ENCODE measurements around the gene BOLA1.

Gene BOLA1

GRCh38 chr1:149945206-149945605 lies 45.8 kb downstream of the BOLA1 start:
- TF ChIP-seq ZNF70 (CRISPR knock-in tag; IDR thresholded peaks at IDR 0.05) (no peak), ZFP3 (CRISPR knock-in tag; IDR thresholded peaks at IDR 0.05) (no peak), BACH2 (CRISPR knock-in tag; IDR thresholded peaks at IDR 0.05; ENCODE audit: borderline replicate concordance) (no peak), ZNF8 (CRISPR knock-in tag; IDR thresholded peaks at IDR 0.05) (no peak), ISL1 (CRISPR knock-in tag; IDR thresholded peaks at IDR 0.05) (no peak), RARB (CRISPR knock-in tag; IDR thresholded peaks at IDR 0.05) (no peak), GLIS3 (CRISPR knock-in tag; IDR thresholded peaks at IDR 0.05) (no peak), ZC3H10 (CRISPR knock-in tag; IDR thresholded peaks at IDR 0.05) (no peak), PATZ1 (CRISPR knock-in tag; IDR thresholded peaks at IDR 0.05; ENCODE audit: borderline replicate concordance) (no peak), CREB5 (CRISPR knock-in tag; IDR thresholded peaks at IDR 0.05; ENCODE audit: low read depth) (no peak), TCF4 (CRISPR knock-in tag; IDR thresholded peaks at IDR 0.05; ENCODE audit: borderline replicate concordance) (no peak), ZNF565 (CRISPR knock-in tag; conservative IDR thresholded peaks at IDR 0.05; ENCODE audit: low read depth) (no peak), TSHZ2 (CRISPR knock-in tag; IDR thresholded peaks at IDR 0.05) (no peak), CSDC2 (CRISPR knock-in tag; IDR thresholded peaks at IDR 0.05) (no peak), CSRNP3 (CRISPR knock-in tag; IDR thresholded peaks at IDR 0.05) (no peak), ESRRG (CRISPR knock-in tag; IDR thresholded peaks at IDR 0.05) (no peak), TOX (CRISPR knock-in tag; IDR thresholded peaks at IDR 0.05; ENCODE audit: borderline replicate concordance) (no peak), OSR1 (CRISPR knock-in tag; IDR thresholded peaks at IDR 0.05) (no peak), POU6F1 (CRISPR knock-in tag; IDR thresholded peaks at IDR 0.05; ENCODE audit: borderline replicate concordance, low read depth) (no peak), SNAI2 (CRISPR knock-in tag; IDR thresholded peaks at IDR 0.05) (no peak)
- ATAC-seq: no peak

- no peak for TF ChIP-seq TCF4 (CRISPR knock-in tag; IDR thresholded peaks at IDR 0.05; ENCODE audit: borderline replicate concordance)
- TF ChIP-seq CSRNP3 (CRISPR knock-in tag; IDR thresholded peaks at IDR 0.05): no peak
- no peak for TF ChIP-seq PATZ1 (CRISPR knock-in tag; IDR thresholded peaks at IDR 0.05; ENCODE audit: borderline replicate concordance)
- TF ChIP-seq GLIS3 (CRISPR knock-in tag; IDR thresholded peaks at IDR 0.05): no peak
- no peak for TF ChIP-seq ARNTL (CRISPR knock-in tag; IDR thresholded peaks at IDR 0.05; ENCODE audit: borderline replicate concordance, low read depth)
- TF ChIP-seq RARB (CRISPR knock-in tag; IDR thresholded peaks at IDR 0.05): no peak
- no peak for TF ChIP-seq CSDC2 (CRISPR knock-in tag; IDR thresholded peaks at IDR 0.05)
- no peak for TF ChIP-seq ZNF8 (CRISPR knock-in tag; IDR thresholded peaks at IDR 0.05)
- TF ChIP-seq ZFP3 (CRISPR knock-in tag; IDR thresholded peaks at IDR 0.05): no peak
- no peak for TF ChIP-seq TOX (CRISPR knock-in tag; IDR thresholded peaks at IDR 0.05; ENCODE audit: borderline replicate concordance)
- no peak for TF ChIP-seq ZC3H10 (CRISPR knock-in tag; IDR thresholded peaks at IDR 0.05)
- TF ChIP-seq CREB5 (CRISPR knock-in tag; IDR thresholded peaks at IDR 0.05; ENCODE audit: low read depth): no peak
- no peak for TF ChIP-seq ZFP30 (CRISPR knock-in tag; IDR thresholded peaks at IDR 0.05)
- no peak for TF ChIP-seq OSR1 (CRISPR knock-in tag; IDR thresholded peaks at IDR 0.05)
- TF ChIP-seq ZNF565 (CRISPR knock-in tag; conservative IDR thresholded peaks at IDR 0.05; ENCODE audit: low read depth): no peak
- no peak for TF ChIP-seq BACH2 (CRISPR knock-in tag; IDR thresholded peaks at IDR 0.05; ENCODE audit: borderline replicate concordance)
- TF ChIP-seq POU6F1 (CRISPR knock-in tag; IDR thresholded peaks at IDR 0.05; ENCODE audit: borderline replicate concordance, low read depth): no peak
- TF ChIP-seq PPARA (CRISPR knock-in tag; IDR thresholded peaks at IDR 0.05; ENCODE audit: borderline replicate concordance): no peak
- no peak; the same call in 2 of the 3 replicates for ATAC-seq
These were observed 50.5 kb downstream of the BOLA1 start for GRCh38 chr1:149949911-149950310.

Data from SK-N-SH treated with all-trans-retinoic acid at 6 μM for 48 hours (cell line).